K562 (cell line): Measurements from ENCODE around the gene TMSB4X. TPM values are rescaled to one million over a fixed set of nuclear protein-coding genes. Genes with fewer than 3 reads are reported as not detected.
"Not testable (repeated sequence)": the region's sequence is repeated elsewhere in the genome, so short reads cannot be mapped to it uniquely, and the experiment has no call there.

Experiments used
- ATAC-seq: fragments of 200-7000 bp; cut with Tn5 transposase; 3 replicates; pipeline ENCODE4 v1.9.1; 2020; ENCODE audit warnings: moderate library complexity
- BruUV-seq: library from RNA; stranded (reverse); fragments of 400-500 nt; replicated peaks from 2 replicates; lab custom pipeline; 2021; lab: Mats Ljungman, UMichigan
- CTCF ChIA-PET: fragments of 300-600 bp; formaldehyde crosslinking; extraction: SDS; loops from one replicate; lab custom pipeline; 2021; ENCODE audit warnings: low intra/inter-chr PET ratio; lab: Yijun Ruan, JAX
- POLR2A ChIA-PET: fragments of 300-600, 350-650 bp; sonication (Branson Sonifier 250); formaldehyde crosslinking; extraction: SDS; loops from one replicate; lab custom pipeline; 2021; ENCODE audit warnings: antibody characterized with exemption, inconsistent platforms; lab: Yijun Ruan, JAX
- DNase-seq, 4 experiments: peaks; one replicate each; pipeline versions ENCODE4 v3.0.0 to v3.0.0-alpha.2; 2011 to 2018; ENCODE audit warnings: low spot score in 3 of 4, mixed read lengths in 3 of 4; ENCODE audit errors: extremely low read depth in 1 of 4
- FAIRE-seq: peaks from 2 replicates; lab custom pipeline; 2011; peaks lifted over from hg19 to GRCh38; lab: Jason Lieb, UNC
- H2AFZ ChIP-seq: 2 replicates; pipeline ENCODE4 v1.6.0; 2011; ENCODE audit warnings: low read depth, low read length, control low read depth, inconsistent platforms
- H3K27ac ChIP-seq: fragments of 200-600 bp; 3 replicates; pipeline ENCODE4 v1.8.0; 2011; ENCODE audit warnings: low read depth, mild to moderate bottlenecking, control low read depth, inconsistent platforms, low read length, moderate library complexity, mixed read lengths; ENCODE audit errors: extremely low read depth
- H3K27me3 ChIP-seq, 2 experiments: fragments of 300-600 bp in 1 of 2; 2 replicates in 1 of 2; 3 replicates in 1 of 2; pipeline versions ENCODE4 v1.6.0 to v1.8.0; 2011; ENCODE audit warnings: inconsistent platforms in 2 of 2, low read length in 2 of 2, mild to moderate bottlenecking in 1 of 2, mixed read lengths in 1 of 2, moderate library complexity in 1 of 2; ENCODE audit not compliant: control insufficient read depth in 2 of 2, insufficient read depth in 2 of 2
- H3K36me3 ChIP-seq: fragments of 300-600 bp; 3 replicates; pipeline ENCODE4 v1.8.0; 2011; ENCODE audit warnings: mild to moderate bottlenecking, low read length, inconsistent platforms; ENCODE audit not compliant: control insufficient read depth, insufficient read depth
- H3K4me1 ChIP-seq, 2 experiments: fragments of 200-600 bp in 1 of 2; replicated peaks in 1 of 2; 2 replicates in 1 of 2; 3 replicates in 1 of 2; pipeline versions ENCODE4 v1.5.1 to v1.8.0; 2011; ENCODE audit warnings: inconsistent platforms in 2 of 2, low read length in 2 of 2, mild to moderate bottlenecking in 1 of 2, mixed read lengths in 1 of 2, moderate library complexity in 1 of 2; ENCODE audit not compliant: control insufficient read depth in 2 of 2, insufficient read depth in 2 of 2
- H3K4me2 ChIP-seq: 2 replicates; pipeline ENCODE4 v1.6.1; 2011; ENCODE audit warnings: low read length, control low read depth, inconsistent platforms, mixed read lengths; ENCODE audit not compliant: insufficient read depth
- H3K4me3 ChIP-seq: fragments of 200-600 bp; sonication (generic), shearing (Covaris generic); 2 replicates; pipeline ENCODE4 v1.5.1; 2016; ENCODE audit warnings: control low read depth, inconsistent platforms
- H3K79me2 ChIP-seq: fragments of 200-600 bp; 3 replicates; pipeline ENCODE4 v1.8.0; 2011; ENCODE audit warnings: low read length, inconsistent platforms; ENCODE audit not compliant: control insufficient read depth, insufficient read depth
- H3K9ac ChIP-seq, 2 experiments: 2 replicates each; pipeline versions ENCODE4 v1.6.0 to v1.6.1; 2011; ENCODE audit warnings: low read depth in 2 of 2, low read length in 2 of 2, control low read depth in 1 of 2, inconsistent platforms in 1 of 2, mild to moderate bottlenecking in 1 of 2, mixed read lengths in 1 of 2; ENCODE audit not compliant: insufficient read depth in 1 of 2
- H3K9me1 ChIP-seq: one replicate; pipeline ENCODE4 v1.6.0; 2011; ENCODE audit warnings: inconsistent platforms, mild to moderate bottlenecking, low read length, moderate library complexity; ENCODE audit not compliant: control insufficient read depth, insufficient read depth
- H3K9me3 ChIP-seq: replicated peaks from 2 replicates; pipeline ENCODE4 v1.5.1; 2011; ENCODE audit warnings: low read depth, low read length, inconsistent platforms; ENCODE audit not compliant: control insufficient read depth, insufficient read depth
- H4K20me1 ChIP-seq: replicated peaks from 2 replicates; pipeline ENCODE4 v1.6.1; 2011; ENCODE audit warnings: low read length, inconsistent platforms, mixed read lengths; ENCODE audit not compliant: control insufficient read depth, insufficient read depth
- JUN ChIP-seq, 2 experiments: sonication (generic) in 1 of 2; formaldehyde crosslinking in 1 of 2; IDR thresholded peaks; 2 replicates each; pipeline versions ENCODE4 v1.6.1 to v1.8.0; 2012 to 2022; ENCODE audit warnings: borderline replicate concordance in 2 of 2, mild to moderate bottlenecking in 2 of 2, improper control_type of control experiment in 1 of 2, low read depth in 1 of 2, low read length in 1 of 2, missing genetic modification reagents in 1 of 2
- NELFE ChIP-seq: IDR thresholded peaks from 2 replicates; pipeline ENCODE4 v1.6.1; 2011; ENCODE audit warnings: mild to moderate bottlenecking; ENCODE audit not compliant: insufficient read depth, insufficient read length
- POLR2A ChIP-seq: fragments of 450-650 bp; conservative IDR thresholded peaks from 2 replicates; pipeline ENCODE4 v1.6.1; 2016
- PREB ChIP-seq: sonication (generic); formaldehyde crosslinking; IDR thresholded peaks from 2 replicates; pipeline ENCODE4 v1.8.1; 2023; ENCODE audit warnings: mild to moderate bottlenecking, missing genetic modification reagents
- RBFOX2 ChIP-seq: fragments of 200-400 bp; formaldehyde crosslinking; IDR thresholded peaks from 2 replicates; pipeline ENCODE4 v1.6.1; 2017; ENCODE audit warnings: low read depth, mild to moderate bottlenecking, low read length, moderate library complexity
- ZBTB11 ChIP-seq, 3 experiments: fragments of 200-800 bp in 1 of 3; fragments of 250-450 bp in 1 of 3; fragments of 450-650 bp in 1 of 3; sonication (Bioruptor Pico) in 1 of 3; sonication (Bioruptor generic) in 1 of 3; formaldehyde crosslinking in 1 of 3; IDR thresholded peaks; 2 replicates each; pipeline versions ENCODE4 v1.6.1 to v1.8.0; 2016 to 2022; ENCODE audit warnings: mild to moderate bottlenecking in 2 of 3, missing genetic modification characterization in 2 of 3, missing compliant biosample characterization in 1 of 3, moderate library complexity in 1 of 3
- WGBS: fragments of 100-300 bp; shearing (Covaris generic); methylation state at CpG from one replicate; pipeline ENCODE4 v1.1.6; 2016; ENCODE audit warnings: low coverage, mixed read lengths; ENCODE audit not compliant: insufficient coverage; ENCODE audit errors: missing lambda C conversion rate; 5-methylcytosine and 5-hydroxymethylcytosine counted together
- in situ Hi-C: fragments of 300-500 bp; cut with MboI; formaldehyde crosslinking; loops from 4 replicates; pipeline ENCODE4 v1.15.0; 2018; ENCODE audit warnings: inconsistent platforms, mixed read lengths
- intact Hi-C: fragments of 100-400 bp; cut with micrococcal nuclease; formaldehyde crosslinking; loops from 2 replicates; pipeline ENCODE4 v1.14.2; 2022
- polyA plus RNA-seq, 8 experiments: library from polyadenylated mRNA; depleted of rRNA in 4 of 8; stranded (reverse) in 5 of 8; unstranded in 3 of 8; fragments of >200 nt; fragmentation: Nextera tagmentation in 2 of 8; fragmentation: Illumina TruSeq in 1 of 8; extraction: Ambion mirVana in 2 of 8; extraction: Trizol in 1 of 8; gene quantifications; 2 replicates each; pipeline versions ENCODE4 v1.2.1 to v1.2.3, GENCODE V29; 2011 to 2014; ENCODE audit warnings: inconsistent platforms in 1 of 8, missing spikeins in 1 of 8
- total RNA-seq, 7 experiments: library from RNA; depleted of rRNA in 6 of 7; stranded (reverse); fragments of >200 nt in 6 of 7; fragmentation: Illumina TruSeq in 2 of 7; extraction: Trizol in 2 of 7; gene quantifications; 2 replicates each; pipeline versions ENCODE4 v1.2.1 to v1.2.3, GENCODE V29; 2011 to 2021; ENCODE audit warnings: low replicate concordance in 1 of 7

TMSB4X gene
- total and polyA plus RNA-seq, 9 of the 15 experiments (the other 6 are each of a cell fraction or from before 2014, with no cell fraction given) = 1,035 to 2,035 (median 1,529) TPM

DNA sequence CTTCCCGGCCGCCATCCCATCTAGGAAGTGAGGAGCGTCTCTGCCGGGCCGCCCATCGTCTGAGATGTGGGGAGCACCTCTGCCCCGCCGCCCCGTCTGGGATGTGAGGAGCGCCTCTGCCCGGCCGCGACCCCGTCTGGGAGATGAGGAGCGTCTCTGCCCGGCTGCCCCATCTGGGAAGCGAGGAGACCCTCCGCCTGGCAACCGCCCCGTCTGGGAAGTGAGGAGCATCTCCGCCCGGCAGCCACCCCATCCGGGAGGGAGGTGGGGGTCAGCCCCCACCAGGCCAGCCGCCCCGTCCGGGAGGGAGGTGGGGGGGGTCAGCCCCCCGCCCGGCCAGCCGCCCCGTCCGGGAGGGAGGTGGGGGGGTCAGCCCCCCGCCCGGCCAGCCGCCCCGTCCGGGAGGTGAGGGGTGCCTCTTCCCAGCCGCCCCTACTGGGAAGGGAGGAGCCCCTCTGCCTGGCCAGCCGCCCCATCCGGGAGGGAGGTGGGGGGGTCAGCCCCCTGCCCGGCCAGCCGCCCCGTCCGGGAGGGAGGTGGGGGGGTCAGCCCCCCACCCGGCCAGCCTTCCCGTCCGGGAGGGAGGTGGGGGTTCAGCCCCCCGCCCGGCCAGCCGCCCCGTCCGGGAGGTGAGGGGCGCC is 11.6 kb upstream of the TMSB4X start:
- DNase-seq, FAIRE-seq, BruUV-seq, POLR2A ChIA-PET, ATAC-seq, H3K9me1 ChIP-seq, H3K36me3 ChIP-seq, H3K9me3 ChIP-seq, H4K20me1 ChIP-seq, H3K4me2 ChIP-seq, H3K27me3 ChIP-seq, intact Hi-C loops, H3K9ac ChIP-seq, H2AFZ ChIP-seq, CTCF ChIA-PET, H3K4me3 ChIP-seq: not testable (repeated sequence)
- H3K27ac ChIP-seq = peak overlapping the region; percentile 33; the same call in 1 of the 3 replicates
- no CpG with 5 or more reads among the region's 52 CpGs for WGBS
- in situ Hi-C loops = loop anchor here (25.0 kb wide), 1 partner anchor 699 kb away; the partner anchor contains the start of gene TCEANC
- H3K4me1 ChIP-seq = peaks cover 29 to 37% of the 10 kb centered on the region in 2 experiments
- H3K79me2 ChIP-seq = peaks cover 25% of the 10 kb centered on the region
- 0 out of 2 replicates have a peak, but pooled peaks have one; percentile 14 for TF ChIP-seq RBFOX2

DNA sequence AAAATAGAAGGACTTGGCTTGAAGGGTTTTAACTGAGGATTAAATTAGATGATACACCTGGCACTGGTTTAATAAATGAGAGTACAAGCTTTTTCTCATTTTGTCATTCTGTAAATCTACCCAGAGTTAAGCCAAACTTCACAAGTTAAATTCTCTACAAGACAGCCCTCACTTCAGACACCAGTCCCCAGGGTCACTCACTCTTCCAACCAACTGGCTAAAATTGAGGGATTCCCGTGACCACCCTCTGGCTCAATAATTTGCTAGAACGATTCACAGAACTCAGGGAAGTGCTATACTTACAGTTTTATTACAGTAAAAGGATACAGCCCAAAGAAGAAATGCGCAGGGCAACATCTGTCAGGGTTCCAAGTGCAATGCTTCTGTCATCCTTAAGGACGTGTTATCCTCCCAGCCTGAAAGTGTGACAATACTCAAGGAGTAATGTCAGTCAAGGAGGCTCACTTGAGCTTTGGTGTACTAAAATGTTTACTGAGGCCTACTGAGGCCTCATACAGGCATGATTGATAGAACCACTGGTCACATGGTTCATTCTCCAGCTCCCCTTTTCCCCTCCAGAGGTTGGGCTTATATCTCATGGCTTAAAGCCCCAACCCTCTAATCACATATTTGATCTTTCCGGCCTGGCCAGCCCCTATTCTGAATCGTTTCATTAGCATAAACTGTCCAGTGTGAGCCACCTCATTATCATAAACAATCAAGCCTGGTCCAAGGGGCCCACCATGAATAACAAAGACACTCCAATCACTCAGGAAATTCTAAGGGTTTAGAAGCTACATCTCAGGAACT is 9.6 kb upstream of the TMSB4X start:
- intact Hi-C loops (loop anchor here (1.0 kb wide), 1 partner anchor 9 kb away; no protein-coding TSS in a partner anchor), in situ Hi-C loops (loop anchor here (25.0 kb wide), 1 partner anchor 697 kb away; the partner anchor contains the start of gene TCEANC)
- Histone ChIP-seq H3K79me2 (peaks cover 24% of the 10 kb centered on the region), H3K4me1 (peaks cover 29 to 43% of the 10 kb centered on the region in 2 experiments), H2AFZ (peak overlapping the region; percentile 63), H3K9me1 (no peaks in the 10 kb centered on the region), H3K36me3 (no peaks in the 10 kb centered on the region; the same call in 2 of the 3 replicates), H3K27me3 (no peaks in the 10 kb centered on the region), H3K4me3 (peak overlapping the region; percentile 30), H3K27ac (peak overlapping the region; percentile 72), H3K9me3 (no peaks in the 10 kb centered on the region), H4K20me1 (no peaks in the 10 kb centered on the region), H3K4me2 (peak overlapping the region; percentile 64), H3K9ac (peak overlapping the region; percentile 1 to 67; a peak in 2 of 4 replicates)
- BruUV-seq = TSS peak; percentile 75
- FAIRE-seq (peak; percentile 75), ATAC-seq (peak; percentile 84), DNase-seq (peak; percentile 17 to 77 (median 42))
- POLR2A ChIA-PET = interaction anchor here (0.8 to 2.7 kb wide), 3 partner anchors 9 to 18 kb away, joined by 3 to 32 read pairs (median 3); partner anchors contain the start of gene TMSB4X
- WGBS = 7% methylated on average over 5 of the region's 6 CpGs
- CTCF ChIA-PET = no interaction called here
- TF ChIP-seq ZBTB11 (CRISPR knock-in tag; IDR thresholded peaks at IDR 0.05) (no peak), NELFE (no peak), JUN (IDR thresholded peaks at IDR 0.05; ENCODE audit: borderline replicate concordance, low read depth, low read length) (no peak), JUN (CRISPR knock-in tag; IDR thresholded peaks at IDR 0.05; ENCODE audit: borderline replicate concordance) (no peak), POLR2A (peak; percentile 56), PREB (CRISPR knock-in tag) (no peak)
